Stimulated activated CD8-positive, alpha-beta memory T cell treated with anti-CD3 and anti-CD28 coated beads, Interleukin-4, amount 100 ng/mL, for 48 hours (primary cell): ENCODE measurements around the gene ZNRF1.
"Not testable (repeated sequence)": the region's sequence is repeated elsewhere in the genome, so short reads cannot be mapped to it uniquely, and the experiment has no call there.

Experiments
- DNase-seq: peaks from one replicate; pipeline ENCODE4 v3.0.0-alpha.2; 2020

Gene ZNRF1

DNA sequence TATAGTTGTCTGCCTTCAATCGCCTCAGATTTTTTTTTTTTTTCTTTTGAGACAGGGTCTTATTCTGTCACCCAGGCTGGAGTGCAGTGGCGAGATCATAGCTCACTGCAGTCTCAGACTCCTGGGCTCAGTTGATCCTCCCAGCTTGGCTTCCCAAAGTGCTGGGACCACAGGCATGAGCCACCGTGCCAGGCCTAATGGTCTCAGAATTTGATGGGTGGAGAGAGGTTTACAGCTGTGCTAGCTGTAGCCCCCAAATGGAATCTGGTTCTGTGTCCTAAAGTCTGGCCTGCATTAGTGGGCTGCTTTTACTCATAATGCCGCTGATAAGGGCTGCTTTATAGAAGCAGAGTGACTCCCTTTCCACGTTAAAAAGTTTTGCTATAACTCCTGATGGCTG, 5.1 kb downstream of the ZNRF1 start:
- no peak for DNase-seq

DNA sequence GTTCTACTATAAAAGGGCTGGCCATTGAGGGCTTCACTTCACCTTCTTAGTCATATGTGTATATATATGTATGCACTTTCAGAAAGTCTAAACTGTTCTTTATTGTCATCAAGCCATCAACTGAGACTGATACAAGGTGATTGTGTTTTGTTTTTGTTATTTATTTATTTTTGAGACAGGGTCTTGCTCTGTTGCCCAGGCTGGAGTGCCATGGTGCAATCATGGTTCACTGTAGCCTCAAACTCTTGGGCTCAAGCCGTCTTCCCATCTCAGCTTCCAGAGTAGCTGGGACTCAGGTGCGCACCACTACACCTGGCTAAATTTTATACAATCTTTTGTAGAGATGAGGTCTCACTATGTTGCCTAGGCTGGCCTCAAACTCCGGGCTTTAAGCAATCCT, 5.6 kb downstream of the ZNRF1 start:
- DNase-seq: no peak

DNA sequence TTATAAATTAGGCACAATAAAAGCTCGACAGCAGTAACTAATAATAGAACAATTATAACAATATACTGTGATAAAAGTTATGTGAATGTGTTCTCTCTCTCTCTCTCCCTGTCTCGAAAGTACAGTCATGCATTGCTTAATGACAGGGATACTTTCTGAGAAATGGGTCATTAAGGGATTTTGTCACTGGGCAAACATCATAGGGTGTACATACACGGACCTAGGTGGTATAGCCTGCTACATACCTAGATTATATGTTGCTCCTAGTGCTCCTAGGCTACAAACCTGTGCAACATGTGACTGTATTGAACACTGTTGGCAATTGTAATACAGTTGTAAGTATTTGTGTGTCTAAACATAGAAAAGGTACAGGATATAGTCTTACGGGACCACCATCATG, 6.9 kb downstream of the ZNRF1 start:
- no peak for DNase-seq

DNA sequence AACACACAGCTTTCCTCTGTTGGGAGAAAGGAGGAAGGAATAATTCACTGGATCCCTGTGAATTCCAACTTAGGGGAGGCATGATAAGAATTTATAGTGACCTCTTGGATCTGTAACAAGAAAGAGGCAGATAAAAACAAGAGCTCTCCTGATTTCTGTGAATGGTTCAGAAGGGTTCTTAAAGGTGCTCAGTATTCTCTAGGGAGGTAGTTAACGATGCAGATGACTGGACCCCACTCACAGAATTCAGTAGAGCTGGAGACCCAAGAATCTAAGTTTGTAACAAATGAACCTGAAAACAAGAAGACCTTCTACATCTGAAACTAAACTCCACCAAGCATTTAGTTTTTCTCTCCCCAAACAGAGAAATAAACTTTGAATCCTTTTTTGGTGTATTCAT, 8.6 kb downstream of the ZNRF1 start:
- DNase-seq: no peak

DNA sequence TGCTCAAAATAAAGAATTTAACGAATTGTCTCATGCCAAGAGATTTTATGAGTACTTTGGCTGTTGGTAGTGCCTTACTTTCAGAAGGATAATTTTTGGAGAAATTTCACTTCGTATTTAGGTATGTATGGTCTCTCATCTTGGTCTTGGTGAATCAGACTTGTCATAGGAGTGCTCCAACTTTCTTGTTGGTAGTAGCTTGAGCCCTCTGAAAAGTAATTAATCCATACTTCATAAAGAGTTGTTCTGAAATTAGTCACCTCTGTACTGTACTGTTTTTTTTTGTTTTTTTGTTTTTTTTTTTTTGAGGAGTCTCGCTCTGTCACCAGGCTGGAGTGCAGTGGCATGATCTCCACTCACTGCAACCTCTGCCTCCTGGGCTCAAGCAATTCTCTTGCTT, 11.6 kb downstream of the ZNRF1 start:
- DNase-seq: no peak

DNA sequence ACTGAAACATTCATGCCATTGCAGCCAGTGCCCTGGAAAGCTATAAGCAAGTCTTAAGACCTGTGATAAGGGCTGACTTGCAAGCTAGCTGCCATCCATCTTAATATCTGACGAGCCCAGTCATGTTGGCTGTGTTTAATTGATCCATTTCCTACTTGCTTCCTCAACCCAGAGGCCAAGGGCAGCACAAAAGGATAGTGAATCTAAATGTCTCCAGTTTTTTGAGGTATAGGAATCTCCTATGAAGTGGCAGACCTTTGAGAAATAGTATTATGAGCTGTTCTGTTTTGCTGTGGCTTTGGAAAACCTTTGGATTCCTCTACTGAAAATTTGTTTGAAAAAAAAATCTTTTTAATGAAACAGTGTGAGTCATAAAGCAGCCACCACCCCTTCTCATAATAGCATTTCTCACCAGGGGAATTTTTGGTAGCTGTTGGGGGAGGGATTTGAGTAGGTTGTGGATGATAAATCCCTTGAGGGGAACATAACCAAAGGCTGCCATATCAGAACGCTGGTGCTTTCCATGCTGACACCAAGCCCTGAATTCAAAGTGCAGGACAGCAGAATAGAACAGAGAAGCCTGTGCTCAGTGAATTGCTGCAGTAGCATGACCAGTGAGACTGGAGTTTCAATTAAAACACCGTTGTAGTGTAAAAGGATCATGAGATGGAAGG, 12.9 kb downstream of the ZNRF1 start:
- DNase-seq: peak; percentile 60

DNA sequence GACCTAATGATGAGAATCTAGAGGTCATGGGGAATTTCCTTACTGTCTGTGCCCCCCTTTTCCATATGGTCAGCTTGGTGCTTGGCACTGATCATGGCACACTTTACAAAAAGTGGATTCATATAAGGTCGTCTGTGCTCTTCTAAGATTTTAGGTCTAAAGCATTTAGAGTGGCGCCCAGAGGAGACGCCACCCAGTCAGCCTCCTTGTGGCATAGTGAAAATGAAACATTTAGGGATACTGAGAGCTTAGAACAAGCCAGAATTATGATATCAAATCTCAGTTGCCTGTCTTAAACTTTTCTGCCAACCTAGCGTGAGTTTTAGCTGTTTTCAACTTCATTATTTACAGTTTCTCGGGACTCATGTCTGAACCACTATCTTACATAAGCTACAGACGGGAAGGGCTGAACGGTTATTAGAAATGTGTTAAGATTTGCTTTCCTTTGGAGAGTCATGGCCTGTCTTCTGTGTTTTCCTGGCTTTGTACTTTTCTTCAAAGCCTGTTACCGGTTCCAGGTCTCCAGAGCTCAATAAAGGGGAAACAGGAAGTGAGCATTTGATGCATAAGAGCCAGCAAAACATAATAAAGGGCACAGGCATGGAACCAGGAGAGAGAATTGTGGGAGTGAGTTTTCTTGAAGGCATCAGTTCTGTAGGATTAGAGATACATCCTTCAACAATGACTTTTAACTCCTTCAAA, 13.7 kb downstream of the ZNRF1 start:
- no peak for DNase-seq

DNA sequence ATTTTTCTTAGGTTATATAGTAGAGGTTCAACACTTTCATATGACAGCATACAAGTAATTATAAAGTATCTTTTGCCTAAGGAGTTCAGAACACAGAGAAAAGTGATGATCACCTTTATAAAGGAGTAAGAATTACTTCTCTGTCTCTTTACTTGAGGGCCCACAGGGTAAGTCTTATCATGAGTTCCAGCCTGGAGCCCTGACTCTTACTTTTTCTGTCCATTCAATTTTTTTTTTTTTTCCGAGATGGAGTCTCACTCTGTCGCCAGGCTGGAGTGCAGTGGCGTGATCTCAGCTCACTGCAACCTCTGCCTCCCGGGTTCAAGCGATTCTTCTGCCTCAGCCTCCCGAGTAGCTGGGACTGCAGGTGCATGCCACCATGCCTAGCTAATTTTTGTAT, 14.3 kb downstream of the ZNRF1 start:
- DNase-seq: not testable (repeated sequence)

DNA sequence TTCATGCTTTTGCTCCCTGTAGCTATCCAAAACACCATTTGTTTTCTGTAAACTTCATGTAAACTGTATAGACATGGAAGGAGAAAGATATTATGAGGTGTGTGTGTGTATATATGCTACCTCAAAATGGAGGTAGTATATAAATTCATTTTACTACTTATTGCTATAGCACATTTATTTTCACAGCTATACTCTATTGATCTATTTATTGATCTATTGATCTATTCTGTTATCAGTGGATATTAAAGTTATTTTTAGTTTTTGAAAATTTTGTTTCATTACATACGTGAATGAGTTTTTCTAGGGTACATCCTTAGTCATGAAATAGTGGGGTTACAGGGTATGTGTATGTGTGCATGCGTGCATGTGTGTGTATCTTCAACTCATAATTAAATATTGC, 15.5 kb downstream of the ZNRF1 start:
- DNase-seq: no peak

DNA sequence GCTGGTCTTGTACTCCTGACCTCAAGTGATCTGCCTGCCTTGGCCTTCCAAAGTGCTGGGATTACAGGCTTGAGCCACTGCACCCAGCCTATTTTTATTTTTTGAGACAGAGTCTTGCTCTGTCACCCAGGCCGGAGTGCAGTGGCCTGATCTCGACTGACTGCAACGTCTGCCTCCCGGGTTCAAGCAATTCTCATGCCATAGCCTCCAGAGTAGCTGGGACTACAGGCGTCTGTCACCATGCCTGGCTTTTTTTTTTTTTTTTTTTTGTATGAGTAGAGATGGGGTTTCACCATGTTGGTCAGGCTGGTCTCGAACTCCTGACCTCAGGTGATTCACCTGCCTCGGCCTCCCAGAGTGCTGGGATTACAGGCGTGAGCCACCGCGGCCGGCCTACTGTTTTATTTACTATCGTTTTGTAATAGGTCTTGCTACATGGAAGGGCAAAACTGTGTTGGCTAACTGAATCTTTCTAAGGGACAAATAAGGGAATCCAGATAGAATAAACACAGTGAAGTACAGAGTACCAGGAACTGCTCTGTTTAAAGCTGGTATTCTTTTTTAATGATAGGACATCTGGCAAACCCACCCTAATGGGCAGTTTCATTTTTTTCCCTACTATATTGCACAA, 17.7 kb downstream of the ZNRF1 start:
- DNase-seq: not testable (repeated sequence)

DNA sequence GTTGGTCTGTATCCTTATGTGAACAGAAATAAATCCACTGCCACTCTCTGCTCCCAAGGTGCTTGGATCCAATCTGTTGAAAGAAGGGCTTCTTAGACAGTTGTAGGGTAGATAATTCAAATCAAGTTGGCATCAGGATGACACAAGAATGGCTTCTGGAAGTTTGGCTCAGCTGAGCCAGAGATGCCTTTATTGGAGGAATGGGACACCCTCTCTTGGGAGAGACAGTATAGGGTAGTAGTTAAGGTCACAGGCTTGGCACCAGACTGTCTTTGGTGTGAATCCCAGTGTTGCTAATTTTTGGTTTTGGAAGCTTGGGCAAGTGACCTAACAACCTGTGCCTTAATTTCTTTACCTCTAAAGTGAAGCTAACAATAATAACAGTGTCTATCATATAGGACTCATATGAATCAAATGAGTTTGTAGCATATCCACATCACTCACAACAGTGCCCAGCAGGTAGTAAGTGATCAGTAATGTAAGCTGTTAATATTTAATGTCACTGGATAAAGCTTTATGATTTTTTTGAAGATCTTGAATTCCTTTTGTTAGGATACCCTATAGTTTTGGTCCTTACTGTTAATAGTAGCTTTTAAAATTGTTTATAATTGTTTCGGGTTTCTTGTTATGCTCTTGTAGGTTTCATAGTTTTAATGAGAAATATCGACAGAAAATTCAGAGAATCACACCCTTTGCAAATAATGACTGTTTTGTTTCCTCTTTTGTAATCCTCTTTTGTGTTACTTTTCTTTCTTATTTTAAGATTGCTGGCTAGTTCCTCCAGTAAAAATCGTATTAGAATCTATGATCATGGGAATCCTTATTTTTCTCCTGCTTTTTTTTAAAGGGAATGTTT, 19.1 kb downstream of the ZNRF1 start:
- no peak for DNase-seq

DNA sequence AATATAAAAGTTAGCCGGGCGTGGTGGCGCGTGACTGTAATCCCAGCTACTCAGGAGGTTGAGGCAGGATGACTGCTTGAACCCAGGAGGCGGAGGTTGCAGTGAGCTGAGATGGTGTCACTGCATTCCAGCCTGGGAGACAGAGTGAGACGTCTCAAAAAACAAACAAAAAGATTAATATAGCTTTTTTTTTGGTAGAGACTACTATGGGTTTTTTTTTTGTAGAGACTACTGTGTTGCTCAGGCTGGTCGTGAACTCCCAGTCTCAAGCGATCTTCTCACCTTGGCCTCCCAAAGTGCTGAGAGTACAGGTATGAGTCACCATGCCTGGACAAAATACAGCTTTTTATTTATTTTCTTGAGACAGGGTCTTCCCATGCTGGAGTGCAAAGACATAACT, 20.2 kb downstream of the ZNRF1 start:
- no peak for DNase-seq

DNA sequence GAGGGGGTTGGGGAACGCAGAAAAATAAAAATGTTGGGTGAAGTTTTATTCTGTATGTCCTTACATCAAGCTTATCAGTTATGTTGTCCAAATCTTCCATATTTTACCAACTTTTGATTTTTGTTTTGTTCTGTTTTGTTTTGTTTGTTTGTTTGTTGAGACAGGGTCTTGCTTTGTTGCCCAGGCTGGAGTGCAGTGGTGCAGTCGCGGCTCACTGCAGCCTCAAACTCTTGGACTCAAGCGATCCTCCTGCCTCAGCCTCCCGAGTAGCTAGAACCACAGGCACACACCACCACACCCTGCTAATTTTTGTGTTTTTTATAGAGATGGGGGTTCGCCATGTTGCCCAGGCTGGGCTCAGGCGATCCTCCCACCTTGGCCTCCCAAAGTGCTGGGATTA, 20.8 kb downstream of the ZNRF1 start:
- DNase-seq: no peak

DNA sequence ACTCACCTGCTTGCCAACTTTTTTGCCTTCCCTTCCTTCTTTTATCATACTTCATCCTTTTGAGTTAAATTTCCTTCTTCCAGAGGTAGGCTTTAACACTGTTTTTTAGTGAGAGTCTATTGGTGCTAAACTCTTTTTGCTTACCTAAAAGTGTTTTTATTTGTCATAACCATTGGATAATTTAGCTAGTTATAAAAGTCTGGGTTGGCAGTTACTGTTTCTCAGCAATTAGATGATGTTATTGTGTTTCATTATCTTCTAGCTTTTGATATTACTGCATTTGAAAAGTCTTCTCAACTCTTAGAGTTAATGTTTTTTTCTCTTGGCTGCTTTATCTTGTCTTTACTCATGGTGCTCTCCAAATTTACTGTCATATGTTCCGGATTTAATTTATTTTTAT, 22.6 kb downstream of the ZNRF1 start:
- DNase-seq: no peak

DNA sequence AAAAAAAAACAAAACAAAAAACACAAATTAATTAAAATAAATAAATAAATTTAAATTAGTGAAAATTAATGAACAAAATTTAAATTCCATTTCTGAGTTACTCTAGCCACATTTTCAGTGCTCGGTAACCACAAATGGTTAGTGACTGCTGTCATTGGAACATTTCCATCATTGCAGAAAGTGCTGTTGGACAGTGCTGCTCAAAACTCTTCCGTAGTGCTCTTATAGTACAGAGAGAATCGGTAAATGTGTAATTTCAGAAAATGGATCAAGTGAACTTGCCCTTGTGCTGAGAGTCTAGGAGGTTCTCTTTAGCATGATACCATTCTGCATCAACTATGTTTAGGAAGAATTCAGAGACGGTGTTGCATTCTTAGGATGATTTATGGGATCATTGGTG, 23.7 kb downstream of the ZNRF1 start:
- no peak for DNase-seq

DNA sequence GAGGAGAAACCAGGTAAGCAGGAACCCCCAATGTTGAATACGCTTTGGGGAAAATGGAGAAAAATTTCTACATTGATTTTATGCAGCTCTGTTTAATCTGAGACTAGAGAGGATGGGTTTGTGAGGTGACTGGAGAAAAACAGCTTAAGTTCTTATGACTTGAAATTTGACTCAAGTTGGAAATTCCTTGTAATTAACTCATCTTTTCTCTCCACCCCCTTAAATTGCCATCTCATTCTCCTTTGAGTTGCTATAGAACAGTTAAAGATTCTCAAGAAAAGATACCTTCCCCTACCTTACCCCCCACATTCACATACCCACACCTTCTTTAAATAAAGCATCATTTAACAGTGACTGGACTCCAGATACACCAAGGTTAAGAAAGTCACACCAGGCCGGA, 24.2 kb downstream of the ZNRF1 start:
- DNase-seq: no peak

DNA sequence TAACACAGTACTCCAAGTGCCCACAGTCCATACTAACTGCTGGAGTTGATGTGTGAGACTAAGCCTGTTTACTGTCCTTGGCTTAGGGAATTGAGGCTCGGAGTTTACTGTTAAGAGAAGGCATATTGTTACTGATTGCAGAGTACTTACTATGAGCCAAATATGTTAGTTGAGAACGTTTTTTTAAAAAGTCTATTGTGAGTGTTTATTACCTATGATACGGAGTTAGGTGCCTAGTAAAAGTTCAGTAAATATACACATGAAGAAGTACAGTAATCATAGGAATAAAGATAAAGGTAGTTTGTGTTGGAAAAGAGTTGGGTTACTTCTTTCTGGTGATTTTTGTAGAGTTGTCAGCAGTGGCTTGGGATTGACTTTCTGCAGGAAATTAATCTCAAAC, 25.4 kb downstream of the ZNRF1 start:
- DNase-seq: no peak

DNA sequence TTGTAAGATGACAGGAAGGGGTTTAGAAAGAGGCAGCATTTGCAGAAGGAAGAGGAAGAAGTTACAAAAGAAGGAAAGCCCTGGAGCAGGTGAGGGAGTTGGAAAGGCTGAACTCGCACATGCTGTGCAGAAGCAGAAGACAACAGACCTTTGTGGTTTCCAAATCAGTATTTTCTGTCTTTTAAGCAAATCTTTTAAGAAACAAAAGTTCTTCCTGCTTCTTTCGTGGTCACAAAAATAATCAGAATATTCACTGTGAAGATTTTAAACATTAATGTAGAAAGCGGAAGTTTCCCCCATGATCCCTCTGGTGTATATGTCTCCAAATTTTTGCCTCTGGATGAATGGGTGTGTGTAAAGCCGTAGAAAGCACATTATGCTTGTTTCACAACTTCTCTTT, 25.8 kb downstream of the ZNRF1 start:
- DNase-seq: no peak

DNA sequence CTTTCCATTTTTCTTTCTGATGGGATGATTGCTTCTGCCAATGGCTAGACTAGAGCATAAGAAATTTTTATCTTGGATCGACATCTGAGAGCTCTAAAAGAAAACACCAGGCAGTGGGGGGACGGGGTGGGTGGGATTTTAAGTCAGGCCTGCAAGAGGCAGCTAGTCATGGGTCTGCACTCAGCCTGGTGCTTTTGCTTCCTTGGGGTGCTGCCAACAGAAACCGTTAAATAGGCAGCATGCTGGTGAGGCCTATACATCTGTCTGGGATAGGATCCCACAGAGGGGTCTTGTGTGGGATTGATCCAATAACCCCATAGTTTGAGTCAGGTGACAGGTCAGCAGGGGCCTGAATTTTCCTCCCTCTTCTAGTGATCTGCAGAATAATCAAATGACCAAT, 26.9 kb downstream of the ZNRF1 start:
- DNase-seq: no peak

DNA sequence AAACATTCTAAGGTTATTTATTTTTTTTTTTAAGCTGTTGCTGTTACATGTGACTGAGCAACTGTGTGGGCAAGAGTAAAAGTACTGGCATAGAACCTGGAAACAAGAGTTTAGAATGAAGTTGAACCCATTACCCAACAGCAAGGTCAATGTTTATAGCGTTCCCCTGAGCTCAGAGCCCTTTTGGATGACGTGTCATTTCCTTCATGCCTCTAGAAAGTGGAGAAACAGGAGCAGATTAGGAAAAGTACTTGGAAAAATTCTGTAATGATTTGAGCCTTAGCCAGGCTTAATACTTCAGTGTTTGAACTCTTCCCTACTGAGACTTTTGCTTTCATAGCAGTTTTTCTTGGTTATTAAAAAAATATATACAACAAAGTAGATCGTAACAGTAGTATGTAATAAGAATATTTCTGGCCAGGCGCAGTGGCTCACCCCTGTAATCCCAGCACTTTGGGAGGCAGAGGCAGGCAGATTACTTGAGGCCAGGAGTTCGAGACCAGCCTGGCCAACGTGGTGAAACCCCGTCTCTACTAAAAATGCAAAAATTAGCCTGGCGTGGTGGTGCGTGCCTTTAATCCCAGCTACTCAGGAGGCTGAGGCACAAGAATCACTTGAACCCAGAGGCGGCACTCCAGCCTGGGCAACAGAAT, 27.5 kb downstream of the ZNRF1 start:
- not testable (repeated sequence) for DNase-seq

DNA sequence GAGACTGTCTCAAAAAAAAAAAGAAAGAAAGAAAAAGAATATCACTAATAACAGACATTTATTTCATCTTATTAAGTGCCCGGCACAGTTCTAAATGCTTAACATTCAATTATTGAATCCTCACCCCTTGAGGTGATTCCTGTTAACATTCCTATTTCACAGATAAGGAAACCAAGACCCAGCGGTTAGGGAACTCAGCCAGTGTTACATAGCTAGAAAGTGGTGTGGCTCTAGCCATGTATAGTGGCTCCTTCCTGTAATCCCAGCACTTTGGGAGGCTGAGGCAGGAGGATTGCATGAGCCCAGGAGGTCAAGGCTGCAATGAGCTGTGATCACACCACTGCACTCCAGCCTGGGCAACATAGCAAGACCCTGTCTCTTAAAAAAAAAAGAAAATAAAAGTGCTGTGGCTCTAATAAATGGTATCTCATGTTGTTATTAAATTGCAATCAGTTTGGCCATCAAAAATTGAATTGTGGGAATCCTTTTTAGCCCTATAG, 28.1 kb downstream of the ZNRF1 start:
- DNase-seq: no peak

DNA sequence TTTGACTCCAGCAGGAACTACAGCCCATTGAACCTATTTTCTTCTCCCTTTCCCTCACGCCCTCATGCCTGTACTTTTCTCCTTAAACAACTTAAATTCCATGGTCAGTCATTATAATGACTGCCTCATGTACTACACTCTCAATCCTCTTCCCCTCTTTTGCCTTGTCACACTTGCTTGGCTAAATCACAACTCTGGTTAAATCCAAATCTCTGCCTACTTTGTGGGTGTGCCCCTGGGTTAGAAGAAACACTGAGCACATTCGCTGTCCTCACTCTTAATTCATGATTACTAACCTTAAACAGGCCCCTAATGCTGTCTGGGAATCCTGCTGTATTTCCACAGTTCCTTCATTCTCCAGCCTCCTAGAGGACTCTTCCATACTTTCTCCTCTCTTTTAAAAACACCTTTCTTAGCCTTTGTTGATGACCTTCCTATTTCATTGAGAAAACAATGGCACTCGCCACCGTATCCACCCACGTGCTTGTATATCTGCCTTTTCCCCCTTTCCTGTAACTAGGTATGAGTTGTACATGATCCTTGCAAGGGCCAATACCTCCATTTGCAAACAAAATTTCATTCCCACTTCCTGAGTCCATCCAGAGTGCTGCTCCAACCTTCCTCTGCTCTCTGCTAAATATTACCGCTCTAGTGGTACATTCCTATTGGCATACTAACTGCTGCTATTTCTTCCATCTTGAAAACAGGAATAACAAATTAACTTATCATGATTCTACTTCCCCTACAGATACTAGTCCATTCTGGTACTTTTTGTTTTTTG, 28.9 kb downstream of the ZNRF1 start:
- no peak for DNase-seq
